HEK293T (cell line): Measurements from ENCODE around the gene UNG.

ENCODE experiments used
- CTCF ChIA-PET: fragments of 350-600 bp; formaldehyde crosslinking; extraction: SDS; loops from one replicate; lab custom pipeline; 2021; ENCODE audit warnings: antibody characterized with exemption, inconsistent platforms; lab: Yijun Ruan, JAX
- POLR2A ChIA-PET: fragments of 350-600 bp; formaldehyde crosslinking; extraction: SDS; loops from one replicate; lab custom pipeline; 2020; ENCODE audit warnings: antibody characterized with exemption, inconsistent platforms; lab: Yijun Ruan, JAX
- DNase-seq: peaks from one replicate; pipeline ENCODE4 v3.0.0; 2012; ENCODE audit warnings: mixed read lengths; ENCODE audit errors: extremely low spot score
- ARNT ChIP-seq: fragments of 450-650 bp; IDR thresholded peaks from 2 replicates; pipeline ENCODE4 v1.6.1; 2017; ENCODE audit warnings: mild to moderate bottlenecking
- BHLHE40 ChIP-seq: fragments of 450-650 bp; IDR thresholded peaks from 2 replicates; pipeline ENCODE4 v1.6.1; 2016; ENCODE audit warnings: mild to moderate bottlenecking, moderate library complexity, borderline replicate concordance
- CTBP1 ChIP-seq: fragments of 450-650 bp; IDR thresholded peaks from 2 replicates; pipeline ENCODE4 v1.6.1; 2016; ENCODE audit warnings: borderline replicate concordance
- ELF4 ChIP-seq: fragments of 450-650 bp; IDR thresholded peaks from 2 replicates; pipeline ENCODE4 v1.6.1; 2017; ENCODE audit warnings: antibody characterized with exemption
- FOXA1 ChIP-seq: fragments of 450-650 bp; IDR thresholded peaks from 2 replicates; pipeline ENCODE4 v1.6.1; 2016; ENCODE audit warnings: mild to moderate bottlenecking
- FOXK2 ChIP-seq: fragments of 450-650 bp; IDR thresholded peaks from 2 replicates; pipeline ENCODE4 v1.6.1; 2016; ENCODE audit warnings: mild to moderate bottlenecking
- FOXM1 ChIP-seq: fragments of 450-650 bp; IDR thresholded peaks from 2 replicates; pipeline ENCODE4 v1.6.1; 2017; ENCODE audit warnings: mild to moderate bottlenecking, borderline replicate concordance
- HDGF ChIP-seq: fragments of 450-650 bp; IDR thresholded peaks from 2 replicates; pipeline ENCODE4 v1.6.1; 2017; ENCODE audit warnings: antibody characterized with exemption, borderline replicate concordance
- L3MBTL2 ChIP-seq: fragments of 450-650 bp; conservative IDR thresholded peaks from 2 replicates; pipeline ENCODE4 v1.6.1; 2016; ENCODE audit warnings: mild to moderate bottlenecking
- LEF1 ChIP-seq: fragments of 450-650 bp; IDR thresholded peaks from 2 replicates; pipeline ENCODE4 v1.6.1; 2017; ENCODE audit warnings: mild to moderate bottlenecking, borderline replicate concordance
- NFRKB ChIP-seq: fragments of 450-650 bp; IDR thresholded peaks from 2 replicates; pipeline ENCODE4 v1.6.1; 2016; ENCODE audit warnings: mild to moderate bottlenecking, moderate library complexity
- PKNOX1 ChIP-seq: fragments of 450-650 bp; IDR thresholded peaks from 2 replicates; pipeline ENCODE4 v1.6.1; 2016
- SP1 ChIP-seq: fragments of 450-650 bp; IDR thresholded peaks from 2 replicates; pipeline ENCODE4 v1.6.1; 2017
- SUZ12 ChIP-seq: fragments of 450-650 bp; IDR thresholded peaks from 2 replicates; pipeline ENCODE4 v1.6.1; 2016; ENCODE audit warnings: mild to moderate bottlenecking
- TARDBP ChIP-seq: fragments of 450-650 bp; IDR thresholded peaks from 2 replicates; pipeline ENCODE4 v1.6.1; 2016
- ZNF384 ChIP-seq: fragments of 450-650 bp; IDR thresholded peaks from 2 replicates; pipeline ENCODE4 v1.6.1; 2016

The UNG gene

GRCh38 chr12:109087250-109087649, 10.1 kb upstream of the UNG start:
- no peak for DNase-seq
- CTCF ChIA-PET: interaction anchor here (0.6 kb wide), 1 partner anchor 168 kb away, joined by 3 read pairs; no protein-coding TSS in a partner anchor
- TF ChIP-seq ZNF384 (no peak), CTBP1 (no peak), FOXM1 (no peak), L3MBTL2 (no peak), SUZ12 (no peak), NFRKB (no peak), BHLHE40 (no peak), PKNOX1 (no peak), ARNT (no peak), FOXA1 (no peak), FOXK2 (no peak), HDGF (no peak), ELF4 (no peak), TARDBP (no peak), LEF1 (no peak), SP1 (no peak)
- POLR2A ChIA-PET: interaction anchor here (0.7 kb wide), 1 partner anchor 526 kb away, joined by 3 read pairs; the partner anchor contains the start of gene SART3

- POLR2A ChIA-PET: no interaction called here
- TF ChIP-seq HDGF: no peak
- TF ChIP-seq SUZ12: no peak
- TF ChIP-seq FOXK2: no peak
- no peak for TF ChIP-seq SP1
- TF ChIP-seq ARNT: no peak
- no peak for TF ChIP-seq BHLHE40
- no peak for TF ChIP-seq TARDBP
- TF ChIP-seq L3MBTL2: no peak
- no peak for TF ChIP-seq ELF4
- no peak for DNase-seq
- CTCF ChIA-PET: no interaction called here
These were observed 8.6 kb upstream of the UNG start for GRCh38 chr12:109088818-109089217.

GRCh38 chr12:109089683-109090082, 7.7 kb upstream of the UNG start:
- TF ChIP-seq ELF4: no peak
- no peak for TF ChIP-seq CTBP1
- CTCF ChIA-PET: no interaction called here
- POLR2A ChIA-PET: no interaction called here
- DNase-seq: no peak

- no peak for DNase-seq
- ChIA-PET POLR2A (interaction anchor here (0.6 to 1.6 kb wide), 4 partner anchors 8 to 234 kb away, joined by 3 read pairs; no protein-coding TSS in a partner anchor), CTCF (interaction anchor here (0.8 to 1.1 kb wide), 2 partner anchors 142 to 207 kb away, joined by 3 to 4 read pairs; no protein-coding TSS in a partner anchor)
- TF ChIP-seq HDGF: no peak
- TF ChIP-seq PKNOX1: no peak
- TF ChIP-seq FOXM1: no peak
- no peak for TF ChIP-seq LEF1
- TF ChIP-seq NFRKB: no peak
- TF ChIP-seq L3MBTL2: no peak
- TF ChIP-seq BHLHE40: no peak
- no peak for TF ChIP-seq SUZ12
- TF ChIP-seq SP1: no peak
These were observed 4.8 kb upstream of the UNG start for GRCh38 chr12:109092497-109093021.

DNA sequence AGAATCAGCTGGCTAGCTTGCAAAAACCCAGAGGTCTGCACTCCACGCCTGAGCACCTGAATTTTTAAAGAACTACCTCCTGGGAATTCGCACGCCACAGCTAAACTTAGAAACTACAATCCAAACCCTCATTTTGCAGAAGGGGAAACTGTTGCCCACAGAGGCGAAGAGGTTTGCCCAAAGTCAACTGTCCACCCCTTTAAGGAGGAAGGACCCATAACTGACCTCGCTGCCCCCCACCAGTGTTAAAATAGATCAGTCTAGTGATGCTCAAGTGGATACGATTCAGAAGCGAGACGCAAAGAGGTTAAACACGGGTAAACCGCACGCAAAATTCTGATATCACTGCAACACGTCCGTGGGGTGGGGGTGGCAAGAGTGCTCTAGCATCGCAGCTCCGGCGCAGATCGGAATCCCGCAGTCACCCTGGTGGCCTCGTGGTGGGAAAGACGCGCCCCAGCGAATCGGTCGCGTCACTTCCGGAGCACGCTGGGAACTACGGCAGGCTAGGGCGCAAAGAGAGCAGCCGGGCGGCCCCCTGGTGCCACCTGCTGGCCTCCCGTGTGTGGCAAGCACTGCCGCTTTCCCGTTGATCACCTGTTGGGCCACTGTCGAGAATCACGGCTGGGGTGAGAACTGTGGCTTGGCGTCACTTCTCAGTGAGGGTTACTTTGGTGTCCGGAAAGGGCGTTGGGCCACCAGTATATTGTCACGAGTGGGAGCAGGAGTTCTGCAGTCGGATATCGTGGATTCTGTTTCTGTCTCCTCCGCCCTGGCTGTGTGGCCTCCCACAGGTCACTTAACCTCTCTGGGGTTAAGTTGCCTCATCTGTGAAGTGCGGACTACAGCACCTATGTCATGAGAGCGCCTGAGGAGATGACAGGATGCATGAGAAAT, 4.1 kb upstream of the UNG start, which contains the start of gene ALKBH2:
Gene ALKBH2 (minus strand): TSS at position 451 of the 897 bp plus-strand sequence. CDS start 686 bp downstream, outside the sequence.
- peak; percentile 92 for DNase-seq
- TF ChIP-seq FOXM1 (0 out of 2 replicates have a peak, but pooled peaks have one; percentile 18), TARDBP (no peak), SP1 (no peak), L3MBTL2 (peak; percentile 99), ELF4 (peak; percentile 46; the same call in 1 of the 2 replicates)
- CTCF ChIA-PET: interaction anchor here (0.8 to 1.1 kb wide), 2 partner anchors 143 to 208 kb away, joined by 3 to 4 read pairs; no protein-coding TSS in a partner anchor
- POLR2A ChIA-PET: interaction anchor here (0.6 to 1.6 kb wide), 4 partner anchors 9 to 423 kb away, joined by 3 read pairs; no protein-coding TSS in a partner anchor

DNA sequence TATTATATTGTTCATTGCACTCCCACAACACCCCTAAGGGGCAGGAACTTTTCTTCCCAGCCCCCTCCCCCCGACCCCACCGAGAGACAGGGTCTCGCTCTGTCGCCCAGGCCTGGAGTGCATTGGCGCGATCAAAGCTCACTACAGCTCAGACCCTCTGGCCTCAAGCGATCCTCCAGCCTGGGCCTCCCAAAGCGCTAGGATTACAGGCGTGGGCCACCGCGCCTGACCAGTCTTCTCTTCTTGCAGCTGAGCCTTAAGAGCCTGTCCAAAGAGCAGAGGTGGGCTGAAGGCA, 310 bp upstream of the UNG start:
- POLR2A ChIA-PET: interaction anchor here (0.6 to 0.8 kb wide), 2 partner anchors 11 to 58 kb away, joined by 3 to 4 read pairs; no protein-coding TSS in a partner anchor
- CTCF ChIA-PET: no interaction called here
- no peak for TF ChIP-seq BHLHE40
- TF ChIP-seq TARDBP: no peak
- no peak for TF ChIP-seq SUZ12
- no peak for TF ChIP-seq NFRKB
- no peak for TF ChIP-seq ELF4
- TF ChIP-seq CTBP1: no peak
- TF ChIP-seq PKNOX1: no peak
- TF ChIP-seq HDGF: no peak
- no peak for TF ChIP-seq ARNT
- no peak for TF ChIP-seq FOXA1
- TF ChIP-seq FOXK2: no peak
- TF ChIP-seq L3MBTL2: no peak
- no peak for TF ChIP-seq LEF1
- DNase-seq: no peak
